Endodermal cell (in vitro differentiated cells): ENCODE data around the gene PTPN14. TPM values are rescaled to one million over a fixed set of nuclear protein-coding genes. Genes with fewer than 3 reads are reported as not detected.
"Not testable (repeated sequence)": the region's sequence is repeated elsewhere in the genome, so short reads cannot be mapped to it uniquely, and the experiment has no call there.

Experiments
- DNase-seq: peaks from one replicate; pipeline ENCODE4 v3.0.0-alpha.2; 2017
- H3K27ac ChIP-seq: 2 replicates; pipeline ENCODE4 v1.5.1; 2013; ENCODE audit warnings: mild to moderate bottlenecking, low read depth, low read length, moderate library complexity
- H3K27me3 ChIP-seq: 2 replicates; pipeline ENCODE4 v1.6.1; 2013; ENCODE audit warnings: mild to moderate bottlenecking, low read length, moderate library complexity; ENCODE audit not compliant: insufficient read depth, control insufficient read depth, poor library complexity, severe bottlenecking
- H3K36me3 ChIP-seq: 2 replicates; pipeline ENCODE4 v1.7.0; 2013; ENCODE audit warnings: mild to moderate bottlenecking, low read length, moderate library complexity; ENCODE audit not compliant: control insufficient read depth, insufficient read depth
- H3K4me1 ChIP-seq: one replicate; pipeline ENCODE4 v1.7.0; 2013; ENCODE audit warnings: low read length; ENCODE audit not compliant: control insufficient read depth, insufficient read depth
- H3K4me3 ChIP-seq: 2 replicates; pipeline ENCODE4 v1.5.1; 2013; ENCODE audit warnings: mild to moderate bottlenecking, low read length, moderate library complexity
- H3K9ac ChIP-seq: 2 replicates; pipeline ENCODE4 v1.6.1; 2013; ENCODE audit warnings: mild to moderate bottlenecking, low read length, moderate library complexity; ENCODE audit not compliant: poor library complexity, severe bottlenecking; ENCODE audit errors: extremely low read depth
- H3K9me3 ChIP-seq: 2 replicates; pipeline ENCODE4 v1.6.1; 2013; ENCODE audit warnings: mild to moderate bottlenecking, low read length, moderate library complexity; ENCODE audit not compliant: control insufficient read depth
- H3K27ac Mint-ChIP-seq: 2 replicates; pipeline ENCODE4 v1.8.0; 2020; ENCODE audit warnings: mixed read lengths
- H3K27me3 Mint-ChIP-seq: 2 replicates; pipeline ENCODE4 v1.8.0; 2021; ENCODE audit warnings: mild to moderate bottlenecking, mixed read lengths; ENCODE audit not compliant: insufficient read depth
- H3K36me3 Mint-ChIP-seq: 2 replicates; pipeline ENCODE4 v1.8.0; 2020; ENCODE audit warnings: low read depth, mixed read lengths
- H3K4me1 Mint-ChIP-seq: 2 replicates; pipeline ENCODE4 v1.8.0; 2020; ENCODE audit warnings: mixed read lengths
- H3K4me3 Mint-ChIP-seq: 2 replicates; pipeline ENCODE4 v1.8.0; 2020; ENCODE audit warnings: mild to moderate bottlenecking, moderate library complexity, mixed read lengths
- H3K9me3 Mint-ChIP-seq: 2 replicates; pipeline ENCODE4 v1.8.0; 2020; ENCODE audit warnings: mild to moderate bottlenecking, mixed read lengths
- WGBS, 2 experiments: methylation state at CpG; one replicate each; pipeline versions ENCODE4 v1.1.5 to v1.1.7; 2013; ENCODE audit warnings: missing lambda C conversion rate in 2 of 2, mixed read lengths in 1 of 2; ENCODE audit not compliant: insufficient coverage in 1 of 2, insufficient read length in 1 of 2; 5-methylcytosine and 5-hydroxymethylcytosine counted together
- total RNA-seq, 2 donors: library from RNA; stranded (reverse); fragmentation: NEBNext Ultra II Directional in 1 of 2; extraction: Animal tissue kit (Norgen Biotek cat#: 25700) in 1 of 2; gene quantifications; 2 replicates in 1 of 2; 3 replicates in 1 of 2; pipeline ENCODE4 v1.2.1, GENCODE V29; 2021
- TF ChIP-seq, protein P1 (sequence below): fragments of 200-600 bp; sonication (generic); conservative IDR thresholded peaks from 2 replicates; pipeline ENCODE4 v1.5.0; 2021; ENCODE audit warnings: antibody characterized with exemption, mild to moderate bottlenecking

The PTPN14 gene
- total RNA-seq, 2 donors from 2014 or later = 72.6 to 93.2 TPM

GRCh38 chr1:214579183-214579582 lies 27.8 kb upstream of the PTPN14 start:
- H3K27ac Mint-ChIP-seq = no peak overlapping the region
- Histone ChIP-seq H3K27me3 (peaks cover 6% of the 10 kb centered on the region), H3K9ac (no peak overlapping the region), H3K27ac (no peak overlapping the region), H3K9me3 (peaks cover 32% of the 10 kb centered on the region), H3K4me1 (peaks cover 9% of the 10 kb centered on the region), H3K4me3 (no peak overlapping the region), H3K36me3 (no peaks in the 10 kb centered on the region)
- TF ChIP-seq, protein P1, sequence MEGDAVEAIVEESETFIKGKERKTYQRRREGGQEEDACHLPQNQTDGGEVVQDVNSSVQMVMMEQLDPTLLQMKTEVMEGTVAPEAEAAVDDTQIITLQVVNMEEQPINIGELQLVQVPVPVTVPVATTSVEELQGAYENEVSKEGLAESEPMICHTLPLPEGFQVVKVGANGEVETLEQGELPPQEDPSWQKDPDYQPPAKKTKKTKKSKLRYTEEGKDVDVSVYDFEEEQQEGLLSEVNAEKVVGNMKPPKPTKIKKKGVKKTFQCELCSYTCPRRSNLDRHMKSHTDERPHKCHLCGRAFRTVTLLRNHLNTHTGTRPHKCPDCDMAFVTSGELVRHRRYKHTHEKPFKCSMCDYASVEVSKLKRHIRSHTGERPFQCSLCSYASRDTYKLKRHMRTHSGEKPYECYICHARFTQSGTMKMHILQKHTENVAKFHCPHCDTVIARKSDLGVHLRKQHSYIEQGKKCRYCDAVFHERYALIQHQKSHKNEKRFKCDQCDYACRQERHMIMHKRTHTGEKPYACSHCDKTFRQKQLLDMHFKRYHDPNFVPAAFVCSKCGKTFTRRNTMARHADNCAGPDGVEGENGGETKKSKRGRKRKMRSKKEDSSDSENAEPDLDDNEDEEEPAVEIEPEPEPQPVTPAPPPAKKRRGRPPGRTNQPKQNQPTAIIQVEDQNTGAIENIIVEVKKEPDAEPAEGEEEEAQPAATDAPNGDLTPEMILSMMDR = no peak
- peaks cover 11% of the 10 kb centered on the region for H3K36me3 Mint-ChIP-seq
- H3K9me3 Mint-ChIP-seq = peaks cover 39% of the 10 kb centered on the region
- no peak overlapping the region for H3K4me3 Mint-ChIP-seq
- DNase-seq = no peak
- H3K4me1 Mint-ChIP-seq = peaks cover 11% of the 10 kb centered on the region
- H3K27me3 Mint-ChIP-seq = no peaks in the 10 kb centered on the region

- not testable (repeated sequence) for H3K27ac Mint-ChIP-seq, DNase-seq, H3K4me1 ChIP-seq, H3K36me3 ChIP-seq, H3K4me3 Mint-ChIP-seq, H3K9ac ChIP-seq, H3K27ac ChIP-seq, H3K4me1 Mint-ChIP-seq
- Histone ChIP-seq H3K27me3 (peaks cover 36% of the 10 kb centered on the region), H3K4me3 (peak overlapping the region; percentile 64), H3K9me3 (peaks cover 32% of the 10 kb centered on the region)
- 90 to 96% methylated on average over 2 to 3 of the region's 3 CpGs for WGBS, 2 experiments
- peaks cover 39% of the 10 kb centered on the region for H3K9me3 Mint-ChIP-seq
- H3K27me3 Mint-ChIP-seq = peaks cover 25% of the 10 kb centered on the region
- H3K36me3 Mint-ChIP-seq = peaks cover 11% of the 10 kb centered on the region
Measured at GRCh38 chr1:214576120-214576519, 24.7 kb upstream of the PTPN14 start.

GRCh38 chr1:214574598-214575411 lies 23.4 kb upstream of the PTPN14 start:
- H3K27ac Mint-ChIP-seq = no peak overlapping the region
- 93 to 100% methylated on average over 1 to 3 of the region's 3 CpGs for WGBS, 2 experiments
- TF ChIP-seq, protein P1 = no peak

More at GRCh38 chr1:214574598-214575411, 23.4 kb upstream of the PTPN14 start:
- Mint-ChIP-seq H3K27me3 (peaks cover 31% of the 10 kb centered on the region), H3K9me3 (peaks cover 39% of the 10 kb centered on the region), H3K4me1 (peaks cover 8% of the 10 kb centered on the region), H3K36me3 (peaks cover 11% of the 10 kb centered on the region), H3K4me3 (no peak overlapping the region)
- Histone ChIP-seq H3K27ac (no peak overlapping the region), H3K36me3 (no peaks in the 10 kb centered on the region), H3K4me3 (no peak overlapping the region), H3K9ac (no peak overlapping the region), H3K4me1 (peaks cover 3% of the 10 kb centered on the region), H3K27me3 (peaks cover 45% of the 10 kb centered on the region), H3K9me3 (peaks cover 32% of the 10 kb centered on the region)
- peak; percentile 2 for DNase-seq
